IMR-90 (cell line): Measurements from ENCODE around the gene ZSCAN5A. TPM values are rescaled to one million over a fixed set of nuclear protein-coding genes. Genes with fewer than 3 reads are reported as not detected.
"Not testable (repeated sequence)": the region's sequence is repeated elsewhere in the genome, so short reads cannot be mapped to it uniquely, and the experiment has no call there.

Experiments
- ATAC-seq: fragments of 200-7000 bp; cut with Tn5 transposase; 2 replicates; pipeline ENCODE4 v1.9.1; 2020; ENCODE audit warnings: low read depth, mild to moderate bottlenecking, moderate library complexity
- BruUV-seq: library from RNA; stranded (reverse); fragments of 400-500 nt; replicated peaks from 2 replicates; lab custom pipeline; 2021; lab: Mats Ljungman, UMichigan
- CTCF ChIA-PET: fragments of 300-600 bp; formaldehyde crosslinking; extraction: SDS; loops from one replicate; lab custom pipeline; 2021; ENCODE audit warnings: antibody characterized with exemption; lab: Yijun Ruan, JAX
- POLR2A ChIA-PET: fragments of 300-600 bp; sonication (Branson Sonifier 250); formaldehyde crosslinking; loops from one replicate; lab custom pipeline; 2022; ENCODE audit warnings: antibody characterized with exemption; ENCODE audit not compliant: unreplicated experiment; lab: Charles Lee
- DNase-seq: peaks from one replicate; pipeline ENCODE4 v3.0.0; 2013
- H2AFZ ChIP-seq: replicated peaks from 2 replicates; pipeline ENCODE3; 2013; ENCODE audit warnings: low read length, mild to moderate bottlenecking; ENCODE audit not compliant: poor library complexity
- H2AK5ac ChIP-seq: 2 replicates; pipeline ENCODE4 v1.6.1; 2013; ENCODE audit warnings: low read depth, low read length, inconsistent platforms
- H2AK9ac ChIP-seq: replicated peaks from 2 replicates; pipeline ENCODE3; 2013; ENCODE audit warnings: mild to moderate bottlenecking, low read depth, low read length, moderate library complexity; ENCODE audit not compliant: poor library complexity
- H2BK120ac ChIP-seq: 2 replicates; pipeline ENCODE4 v1.6.1; 2013; ENCODE audit warnings: low read depth, low read length, inconsistent platforms
- H2BK15ac ChIP-seq: 3 replicates; pipeline ENCODE4 v1.6.1; 2013; ENCODE audit warnings: low read depth, low read length, inconsistent platforms
- H2BK20ac ChIP-seq: 2 replicates; pipeline ENCODE4 v1.6.1; 2013; ENCODE audit warnings: low read depth, mild to moderate bottlenecking, inconsistent platforms, low read length, moderate library complexity
- H2BK5ac ChIP-seq: 2 replicates; pipeline ENCODE4 v1.6.1; 2013; ENCODE audit warnings: mild to moderate bottlenecking, low read depth, low read length, inconsistent platforms; ENCODE audit not compliant: poor library complexity, severe bottlenecking
- H3K14ac ChIP-seq: replicated peaks from 2 replicates; pipeline ENCODE4 v1.6.1; 2013; ENCODE audit warnings: low read depth, low read length, inconsistent platforms
- H3K18ac ChIP-seq: 2 replicates; pipeline ENCODE4 v1.6.1; 2013; ENCODE audit warnings: low read depth, low read length, control low read depth
- H3K23ac ChIP-seq: 2 replicates; pipeline ENCODE4 v1.6.1; 2013; ENCODE audit warnings: low read depth, low read length, inconsistent platforms
- H3K27ac ChIP-seq: 2 replicates; pipeline ENCODE4 v1.5.1; 2013; ENCODE audit warnings: mild to moderate bottlenecking, control low read depth, low read length; ENCODE audit not compliant: insufficient read depth
- H3K27me3 ChIP-seq: 2 replicates; pipeline ENCODE4 v1.6.1; 2013; ENCODE audit warnings: low read length; ENCODE audit not compliant: control insufficient read depth, insufficient read depth
- H3K36me3 ChIP-seq: 2 replicates; pipeline ENCODE4 v1.6.1; 2013; ENCODE audit warnings: low read length, mixed read lengths; ENCODE audit not compliant: control insufficient read depth, insufficient read depth
- H3K4ac ChIP-seq: 2 replicates; pipeline ENCODE4 v1.6.1; 2013; ENCODE audit warnings: low read depth, low read length, inconsistent platforms
- H3K4me1 ChIP-seq: 2 replicates; pipeline ENCODE4 v1.6.1; 2013; ENCODE audit warnings: low read length, mixed read lengths; ENCODE audit not compliant: control insufficient read depth, insufficient read depth
- H3K4me2 ChIP-seq: 2 replicates; pipeline ENCODE4 v1.6.1; 2013; ENCODE audit warnings: low read depth, mild to moderate bottlenecking, control low read depth, low read length, moderate library complexity
- H3K4me3 ChIP-seq: 2 replicates; pipeline ENCODE4 v1.5.1; 2013; ENCODE audit warnings: low read depth, mild to moderate bottlenecking, control low read depth, low read length, moderate library complexity; ENCODE audit not compliant: insufficient read depth
- H3K56ac ChIP-seq: 2 replicates; pipeline ENCODE4 v1.6.1; 2013; ENCODE audit warnings: low read length, inconsistent platforms; ENCODE audit not compliant: insufficient read depth; ENCODE audit errors: extremely low read depth
- H3K79me1 ChIP-seq, 2 experiments: 2 replicates each; pipeline ENCODE4 v1.6.1; 2013; ENCODE audit warnings: low read length in 2 of 2, inconsistent platforms in 1 of 2, low read depth in 1 of 2
- H3K9ac ChIP-seq: 2 replicates; pipeline ENCODE4 v1.6.1; 2013; ENCODE audit warnings: low read depth, low read length, control low read depth
- H3K9me1 ChIP-seq: 2 replicates; pipeline ENCODE4 v1.6.1; 2013; ENCODE audit warnings: low read length, inconsistent platforms; ENCODE audit not compliant: insufficient read depth
- H3K9me3 ChIP-seq: 2 replicates; pipeline ENCODE4 v1.6.1; 2013; ENCODE audit warnings: low read length; ENCODE audit not compliant: control insufficient read depth, insufficient read depth
- H4K20me1 ChIP-seq: 2 replicates; pipeline ENCODE4 v1.6.1; 2013; ENCODE audit warnings: low read length, inconsistent platforms; ENCODE audit not compliant: insufficient read depth
- H4K5ac ChIP-seq: 2 replicates; pipeline ENCODE4 v1.6.1; 2013; ENCODE audit warnings: mild to moderate bottlenecking, low read depth, low read length, control low read depth
- H4K8ac ChIP-seq, 2 experiments: 2 replicates each; pipeline ENCODE4 v1.6.1; 2013; ENCODE audit warnings: low read depth in 2 of 2, low read length in 2 of 2, control low read depth in 1 of 2, inconsistent platforms in 1 of 2
- H4K91ac ChIP-seq: 2 replicates; pipeline ENCODE4 v1.6.1; 2013; ENCODE audit warnings: low read depth, low read length, inconsistent platforms; ENCODE audit not compliant: insufficient read depth
- FOS ChIP-seq: fragments of 150-350 bp; IDR thresholded peaks from 2 replicates; pipeline ENCODE4 v1.6.1; 2016; ENCODE audit warnings: low read depth, low read length
- MAZ ChIP-seq: IDR thresholded peaks from 2 replicates; pipeline ENCODE4 v1.6.1; 2012; ENCODE audit warnings: low read depth, mild to moderate bottlenecking, low read length, improper control_type of control experiment, moderate library complexity, borderline replicate concordance
- RAD21 ChIP-seq: IDR thresholded peaks from 2 replicates; pipeline ENCODE4 v1.6.1; 2012; ENCODE audit warnings: low read length, improper control_type of control experiment
- WGBS, 2 experiments: methylation state at CpG; one replicate each; pipeline versions ENCODE4 v1.1.5 to v1.1.7; 2013; ENCODE audit warnings: missing lambda C conversion rate in 2 of 2; ENCODE audit not compliant: insufficient read length in 1 of 2; ENCODE audit errors: extremely low coverage in 2 of 2; 5-methylcytosine and 5-hydroxymethylcytosine counted together
- dilution Hi-C: fragments of 300-500 bp; cut with HindIII; formaldehyde crosslinking; loops from one replicate; pipeline ENCODE4 v1.14.3; 2018; ENCODE audit warnings: low sequenced_read_pairs; ENCODE audit not compliant: unreplicated experiment
- in situ Hi-C: fragments of 300-500 bp; cut with MboI; formaldehyde crosslinking; loops from 3 replicates; pipeline ENCODE4 v1.14.3; 2019; ENCODE audit warnings: low sequenced_read_pairs, inconsistent platforms, mixed read lengths
- intact Hi-C: fragments of 100-400 bp; cut with micrococcal nuclease; formaldehyde crosslinking; loops from 2 replicates; pipeline ENCODE4 v1.10.0; 2022
- polyA plus RNA-seq, 3 experiments: library from polyadenylated mRNA; depleted of rRNA; stranded (reverse); fragments of >200 nt; gene quantifications; 2 replicates each; pipeline ENCODE4 v1.2.3, GENCODE V29; 2012; ENCODE audit warnings: low replicate concordance in 1 of 3
- total RNA-seq: library from RNA; depleted of rRNA; stranded (reverse); fragments of >200 nt; gene quantifications from 2 replicates; pipeline ENCODE4 v1.2.3, GENCODE V29; 2012

ZSCAN5A gene
- total and polyA plus RNA-seq, 2 of the 4 experiments (the other 2 are of a cell fraction): 4.3 to 5.0 TPM

DNA sequence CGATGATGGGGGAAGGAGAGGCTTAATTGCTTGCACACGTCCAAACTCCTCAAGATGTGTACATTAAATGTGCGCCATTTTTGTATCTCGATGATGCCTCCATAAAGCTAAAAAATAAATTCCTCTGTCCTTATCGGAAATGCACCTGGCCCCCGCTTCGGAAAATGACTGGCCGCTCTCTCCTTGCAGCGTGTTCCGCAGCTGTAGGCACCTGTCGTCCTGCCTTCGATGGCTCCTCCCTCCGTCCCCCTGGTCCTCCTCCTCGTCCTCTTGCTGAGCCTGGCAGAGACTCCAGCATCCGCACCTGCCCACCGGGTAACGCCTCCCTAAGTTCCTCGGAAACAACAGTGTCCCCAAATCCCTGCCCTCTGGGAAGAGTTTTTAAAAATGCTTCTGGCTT is 137.8 kb downstream of the ZSCAN5A start:
- POLR2A ChIA-PET: no interaction called here
- Histone ChIP-seq H2BK15ac (no peak overlapping the region), H3K56ac (no peak overlapping the region), H3K27me3 (peaks cover 9% of the 10 kb centered on the region; the same call in 1 of the 2 replicates), H3K4ac (no peak overlapping the region), H3K14ac (no peak overlapping the region), H4K91ac (no peak overlapping the region), H3K9me3 (0 out of 2 replicates have a peak, but pooled peaks cover 2% of the 10 kb centered on the region), H3K18ac (no peak overlapping the region), H3K4me2 (no peak overlapping the region), H4K20me1 (no peaks in the 10 kb centered on the region; the same call in 1 of the 2 replicates), H3K4me1 (no peaks in the 10 kb centered on the region), H2AK9ac (no peak overlapping the region), H3K36me3 (no peaks in the 10 kb centered on the region), H3K9ac (no peak overlapping the region), H2BK120ac (no peak overlapping the region), H4K5ac (no peak overlapping the region), H3K79me1 (no peaks in the 10 kb centered on the region), H3K27ac (no peak overlapping the region), H3K9me1 (no peaks in the 10 kb centered on the region), H4K8ac (no peak overlapping the region), H3K4me3 (no peak overlapping the region), H2AK5ac (no peak overlapping the region), H2AFZ (no peak overlapping the region), H2BK20ac (no peak overlapping the region), H2BK5ac (no peak overlapping the region), H3K23ac (no peak overlapping the region)
- in situ Hi-C loops (no loop called here), dilution Hi-C loops (no loop called here), intact Hi-C loops (loop anchor here (10.0 kb wide), 1 partner anchor 138 kb away; the partner anchor contains the start of gene ZSCAN5A)
- ATAC-seq (no peak), DNase-seq (no peak)
- TF ChIP-seq RAD21 (no peak), MAZ (no peak), FOS (no peak)
- BruUV-seq: no TSS peak
- WGBS, 2 experiments: 80% methylated on average over 10 of the region's 18 CpGs; no CpG with 5 or more reads in 1 of the 2 experiments
- CTCF ChIA-PET: no interaction called here

DNA sequence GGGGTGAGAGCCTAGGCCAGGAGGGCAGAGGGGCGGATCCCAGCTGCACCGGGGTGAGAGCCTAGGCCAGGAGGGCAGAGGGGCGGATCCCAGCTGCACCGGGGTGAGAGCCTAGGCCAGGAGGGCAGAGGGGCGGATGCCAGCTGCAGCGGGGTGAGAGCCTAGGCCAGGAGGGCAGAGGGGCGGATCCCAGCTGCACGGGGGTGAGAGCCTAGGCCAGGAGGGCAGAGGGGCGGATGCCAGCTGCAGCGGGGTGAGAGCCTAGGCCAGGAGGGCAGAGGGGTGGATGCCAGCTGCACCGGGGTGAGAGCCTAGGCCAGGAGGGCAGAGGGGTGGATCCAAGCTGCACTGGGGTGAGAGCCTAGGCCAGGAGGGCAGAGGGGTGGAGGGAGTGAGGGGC is 138.3 kb downstream of the ZSCAN5A start:
- not testable (repeated sequence) for H2BK15ac ChIP-seq

More for the DNA sequence above, 138.3 kb downstream of the ZSCAN5A start:
- H3K9me1 ChIP-seq, H3K36me3 ChIP-seq, H4K5ac ChIP-seq, DNase-seq, H3K27ac ChIP-seq, H3K79me1 ChIP-seq, H3K56ac ChIP-seq, dilution Hi-C loops, in situ Hi-C loops, H4K8ac ChIP-seq, ATAC-seq, H2BK20ac ChIP-seq, H3K4me3 ChIP-seq, H3K4me2 ChIP-seq, H2AK9ac ChIP-seq, BruUV-seq, POLR2A ChIA-PET, H2AK5ac ChIP-seq, H2BK5ac ChIP-seq, H4K20me1 ChIP-seq, CTCF ChIA-PET, H2BK120ac ChIP-seq, H3K4ac ChIP-seq, H3K23ac ChIP-seq, H3K4me1 ChIP-seq, H3K14ac ChIP-seq, H3K9me3 ChIP-seq, H2AFZ ChIP-seq, H3K18ac ChIP-seq, H4K91ac ChIP-seq, H3K9ac ChIP-seq, H3K27me3 ChIP-seq: not testable (repeated sequence)
- intact Hi-C loops: loop anchor here (10.0 kb wide), 1 partner anchor 138 kb away; the partner anchor contains the start of gene ZSCAN5A
- WGBS, 2 experiments: 83% methylated on average over 1 of the region's 11 CpGs; no CpG with 5 or more reads in 1 of the 2 experiments
